Metanephros (tissue), 2 donors: ENCODE measurements around the gene TMTC2. TPM values are rescaled to one million over a fixed set of nuclear protein-coding genes. Genes with fewer than 3 reads are reported as not detected.

Source experiments
- small RNA-seq: library from RNA; depleted of rRNA; stranded (forward); fragments of <200 nt; gene quantifications from one replicate; pipeline ENCODE3, GENCODE V24; 2014; ENCODE audit warnings: low replicate concordance
- total RNA-seq: library from RNA; depleted of rRNA; stranded (reverse); fragments of >200 nt; gene quantifications from one replicate; pipeline ENCODE4 v1.2.3, GENCODE V29; 2014

Gene TMTC2
- total RNA-seq: 57.5 TPM

GRCh38 chr12:82686168-82687020, at the start of gene TMTC2:
Gene TMTC2 (plus strand): TSS chr12:82686906.

Small RNAs within 50 kb of the gene (small RNA-seq; reads per million reads assigned to genes)
- gene RNU6-977P: not detected
